SKM-1 (cell line): ENCODE measurements around the gene RPF1.
"Not testable (repeated sequence)": the region's sequence is repeated elsewhere in the genome, so short reads cannot be mapped to it uniquely, and the experiment has no call there.

Experiments
- DNase-seq: peaks from one replicate; lab custom pipeline; 2025; ENCODE audit not compliant: unreplicated experiment; lab: John Stamatoyannopoulos, UW

RPF1 gene

DNA sequence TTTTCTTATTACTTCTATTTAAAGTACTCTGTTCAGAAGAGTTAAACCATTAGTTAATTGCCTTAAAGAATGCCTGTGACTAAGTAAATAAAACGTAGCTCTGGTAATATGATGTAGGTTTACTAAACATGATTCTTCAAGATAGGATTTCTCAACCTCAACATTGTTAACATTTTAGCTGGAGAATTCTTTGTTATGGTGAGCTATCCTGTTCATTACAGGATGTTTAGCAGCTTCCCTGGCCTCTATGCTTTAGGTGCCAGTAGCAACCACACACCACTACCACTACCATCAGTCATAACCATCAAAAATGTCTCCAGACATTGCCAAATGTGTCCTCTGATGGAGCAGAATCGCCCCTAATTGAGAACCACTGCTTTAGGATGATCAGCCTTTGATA is 10.7 kb downstream of the RPF1 start:
- no peak for DNase-seq

GRCh38 chr1:84492726-84493125 is 13.7 kb downstream of the RPF1 start:
- DNase-seq: no peak

GRCh38 chr1:84493747-84494146 is 14.7 kb downstream of the RPF1 start:
- DNase-seq: no peak

DNA sequence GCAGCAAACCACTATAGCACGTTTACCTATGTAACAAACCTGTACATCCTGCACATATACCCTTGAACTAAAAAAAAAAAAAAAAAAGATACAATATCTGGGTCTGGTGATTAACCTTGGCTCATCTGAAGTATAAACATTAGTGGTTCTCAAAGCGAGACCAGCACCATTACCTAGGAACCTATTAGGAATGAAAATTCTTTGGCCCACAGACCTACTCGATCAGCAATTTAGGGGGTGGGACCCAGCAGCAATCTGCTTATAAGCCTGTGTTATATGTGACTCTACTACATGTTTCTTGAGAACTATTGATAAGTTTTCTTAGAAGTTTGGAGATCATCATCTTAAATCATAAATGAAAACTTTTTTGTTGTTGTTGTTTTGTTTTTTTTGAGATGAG is 17.4 kb downstream of the RPF1 start:
- no peak for DNase-seq

GRCh38 chr1:84497631-84498275 is 18.7 kb downstream of the RPF1 start:
- DNase-seq: no peak

- no peak for DNase-seq
Measured at GRCh38 chr1:84502927-84503326, 23.9 kb downstream of the RPF1 start.

DNA sequence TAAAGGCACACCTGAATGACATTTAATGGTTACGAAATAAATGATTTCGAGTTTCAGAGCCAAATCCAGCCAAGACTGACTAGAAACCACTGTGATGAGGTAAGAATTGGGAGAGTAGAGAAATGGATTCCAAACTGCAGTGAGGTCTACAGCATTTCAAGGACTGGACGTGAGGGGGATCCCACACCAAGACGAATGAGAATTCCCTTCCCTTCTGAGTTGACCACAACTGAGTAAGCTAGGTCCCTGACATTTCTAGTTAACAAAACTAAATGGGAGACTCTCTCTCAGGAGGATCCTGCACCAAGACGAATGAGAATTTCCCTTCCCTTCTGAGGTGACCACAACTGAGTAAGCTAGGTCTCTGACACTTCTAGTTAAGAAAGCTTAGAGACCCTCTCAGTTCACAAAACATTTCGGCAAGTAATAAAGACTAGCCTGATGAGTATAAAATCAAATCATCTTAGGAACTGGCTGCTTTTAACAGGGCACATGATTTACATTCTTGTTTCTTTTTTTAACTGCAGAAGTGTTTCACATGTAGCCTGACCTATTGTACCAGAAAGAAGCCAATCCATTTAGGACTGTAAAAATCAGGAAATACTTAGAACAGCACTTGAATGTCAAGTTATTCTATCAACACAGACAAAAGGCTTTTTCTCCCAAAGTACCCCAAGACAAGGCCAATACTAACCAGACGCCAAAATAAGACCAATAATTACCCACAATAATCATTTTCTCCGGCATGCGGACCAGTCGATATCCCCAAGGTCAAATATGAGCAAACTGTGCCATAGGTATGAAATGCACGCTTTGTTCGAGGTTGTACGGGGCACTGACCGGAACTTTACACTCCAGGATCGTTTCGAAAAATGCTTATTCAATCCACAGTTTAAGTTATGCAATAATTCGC is 25.8 kb downstream of the RPF1 start:
- no peak for DNase-seq

- peak; percentile 58 for DNase-seq
Measured at GRCh38 chr1:84505493-84506001, 26.5 kb downstream of the RPF1 start.

DNA sequence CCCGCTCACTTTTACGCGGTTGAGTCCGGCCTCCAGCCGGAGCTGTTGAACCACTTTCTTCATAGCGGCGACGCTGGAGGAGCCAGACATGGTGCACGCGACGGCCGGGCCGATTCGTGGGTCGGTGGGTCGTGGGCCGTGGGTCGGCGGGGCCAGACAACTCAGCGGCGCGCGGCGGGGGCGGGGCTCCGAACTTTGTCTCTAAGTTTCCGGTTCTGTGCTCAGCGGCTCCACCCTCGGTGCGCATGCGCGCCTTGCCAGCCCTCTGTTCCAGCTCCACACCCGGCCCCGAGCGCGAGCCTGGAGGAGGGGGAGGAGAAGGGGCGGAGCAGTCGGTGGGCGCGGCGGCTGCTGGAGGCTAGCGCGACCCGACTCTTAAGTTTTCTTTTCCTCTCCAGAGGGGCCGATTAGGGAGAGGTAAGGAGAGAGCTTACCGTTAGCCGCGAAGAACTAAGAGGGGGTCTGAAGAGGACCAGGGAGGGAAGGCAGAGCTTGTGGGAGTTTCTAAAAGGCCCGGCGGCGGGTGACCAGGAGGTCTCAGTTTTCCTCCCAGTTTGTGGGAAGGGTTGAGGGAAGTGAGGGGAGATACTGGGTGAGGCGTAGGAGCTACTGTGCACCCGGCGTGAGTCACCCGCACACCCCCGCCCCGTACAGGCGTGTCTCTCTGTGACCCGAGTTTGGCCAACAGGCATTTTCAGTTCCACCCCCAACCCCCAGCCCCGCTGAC is 27.1 kb downstream of the RPF1 start, which contains the start of the genes GNG5 and SPATA1:
Gene GNG5 (minus strand): TSS at position 580 of the 727 bp plus-strand sequence. CDS start 490 bp downstream, at position 90.
Gene SPATA1 (plus strand): TSS at position 385 of the 727 bp plus-strand sequence. CDS start 9,974 bp downstream, outside the sequence.
- peak; percentile 87 for DNase-seq

DNA sequence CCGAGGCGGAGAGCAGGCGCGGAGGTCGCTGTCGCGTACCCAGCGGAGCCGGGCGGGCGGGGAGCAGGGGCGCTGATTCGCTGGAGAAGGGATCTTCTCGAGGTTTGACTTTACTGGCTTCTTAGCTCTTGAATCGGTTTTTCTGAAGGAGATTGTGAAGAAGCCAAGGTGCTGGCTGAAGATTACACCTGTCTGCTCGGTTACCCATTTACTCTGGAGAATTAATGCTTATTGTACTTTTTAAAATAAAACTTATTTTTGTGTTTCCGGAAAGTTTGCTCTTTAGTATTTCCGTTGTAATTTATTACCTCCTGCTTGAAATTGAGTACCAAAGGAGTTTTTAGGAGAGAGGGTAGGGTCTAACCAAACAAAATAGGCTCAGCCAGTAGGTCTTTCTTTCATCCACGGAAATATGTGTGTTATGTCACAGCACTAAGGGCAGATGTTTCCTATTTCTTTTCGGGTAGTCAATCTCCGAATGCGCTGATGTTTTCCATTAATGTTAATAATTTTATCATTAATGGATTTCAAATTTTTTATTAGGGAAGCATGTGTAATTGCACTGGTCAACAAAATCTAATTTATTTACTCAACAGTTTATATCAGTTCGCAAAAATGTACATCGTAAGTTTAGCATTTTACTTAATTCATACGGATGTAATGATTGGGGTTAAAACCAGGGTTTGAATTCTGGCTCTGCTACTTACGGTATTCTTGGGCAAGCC is 27.8 kb downstream of the RPF1 start:
- no peak for DNase-seq

GRCh38 chr1:84507887-84508286 is 28.8 kb downstream of the RPF1 start:
- not testable (repeated sequence) for DNase-seq

DNA sequence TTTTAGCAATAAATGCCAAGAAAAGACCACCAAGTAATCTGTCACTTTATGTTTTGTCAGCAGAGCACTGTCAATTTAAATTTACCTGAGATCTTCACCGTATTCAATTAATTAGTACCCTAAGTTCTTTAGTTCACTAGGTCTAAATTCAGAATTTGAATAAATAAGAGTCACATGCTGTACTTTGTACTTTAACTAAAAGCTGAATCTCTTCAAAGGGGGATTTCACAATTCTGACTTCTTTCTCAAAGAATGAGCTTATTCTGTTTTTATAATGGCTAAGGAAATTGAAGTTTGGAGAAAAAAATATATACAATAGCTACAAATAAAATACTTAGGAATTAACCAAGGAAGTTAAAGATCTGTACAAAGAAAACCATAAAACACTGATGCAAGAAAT is 29.4 kb downstream of the RPF1 start:
- DNase-seq: no peak

DNA sequence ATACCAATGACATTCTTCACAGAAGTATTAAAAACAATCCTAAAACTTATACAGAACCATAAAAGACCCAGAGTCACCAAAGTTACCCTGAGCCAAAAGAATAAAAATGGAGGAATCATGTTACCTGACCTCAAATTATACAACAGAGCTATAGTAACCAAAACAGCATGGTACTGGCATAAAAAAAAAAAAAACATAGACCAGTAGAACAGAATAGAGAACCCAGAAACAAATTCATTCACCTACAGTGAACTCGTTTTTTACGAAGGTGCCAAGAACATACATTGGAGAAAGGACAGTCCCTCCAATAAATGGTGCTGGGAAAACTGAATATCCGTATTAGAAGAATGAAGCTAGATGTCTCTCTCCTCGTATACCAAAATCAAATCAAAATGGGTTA is 30.0 kb downstream of the RPF1 start:
- no peak for DNase-seq

GRCh38 chr1:84510165-84510564 is 31.1 kb downstream of the RPF1 start:
- no peak for DNase-seq

- no peak for DNase-seq
Measured at GRCh38 chr1:84510668-84511067, 31.6 kb downstream of the RPF1 start.

GRCh38 chr1:84524590-84524989 is 45.5 kb downstream of the RPF1 start:
- DNase-seq: no peak

DNA sequence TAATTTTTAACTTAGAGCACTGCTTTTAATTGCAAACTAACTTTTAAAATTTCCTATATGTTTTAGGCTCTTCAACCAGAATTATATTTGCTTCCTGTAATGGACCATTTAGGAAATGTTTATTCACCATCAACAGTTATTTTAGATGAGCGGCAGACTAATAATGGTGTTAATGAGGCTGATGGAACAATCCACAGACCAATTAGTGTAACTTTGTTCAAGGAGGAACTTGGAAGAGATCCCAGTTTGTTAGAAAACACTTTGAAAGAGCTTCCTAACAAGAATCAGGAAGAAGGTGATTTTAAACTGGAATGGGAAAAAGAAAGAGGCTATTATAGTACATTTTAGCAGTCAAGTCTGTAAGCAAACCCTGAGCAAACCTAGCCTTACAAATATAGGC is 46.7 kb downstream of the RPF1 start:
- no peak for DNase-seq

- no peak for DNase-seq
Measured at GRCh38 chr1:84538599-84538998, 59.5 kb downstream of the RPF1 start.

DNA sequence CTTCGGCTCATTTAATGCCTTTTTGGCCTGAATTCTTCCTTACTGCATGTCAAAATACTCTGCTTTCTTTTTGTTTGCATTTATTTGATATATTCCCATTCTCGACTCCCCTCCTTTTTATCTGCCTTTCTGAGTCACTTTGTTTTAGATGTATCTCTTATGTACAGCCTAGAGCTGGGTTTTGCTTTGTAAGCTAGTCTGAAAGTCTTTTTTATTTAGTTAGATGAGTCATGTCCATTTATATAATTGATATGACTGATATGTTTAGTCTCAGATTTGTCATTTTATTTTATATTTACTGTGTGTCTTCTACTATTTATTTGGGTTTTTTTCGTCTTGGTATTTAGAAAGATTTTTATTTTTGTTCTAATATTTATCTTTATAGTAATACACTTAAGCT is 60.9 kb downstream of the RPF1 start:
- no peak for DNase-seq

DNA sequence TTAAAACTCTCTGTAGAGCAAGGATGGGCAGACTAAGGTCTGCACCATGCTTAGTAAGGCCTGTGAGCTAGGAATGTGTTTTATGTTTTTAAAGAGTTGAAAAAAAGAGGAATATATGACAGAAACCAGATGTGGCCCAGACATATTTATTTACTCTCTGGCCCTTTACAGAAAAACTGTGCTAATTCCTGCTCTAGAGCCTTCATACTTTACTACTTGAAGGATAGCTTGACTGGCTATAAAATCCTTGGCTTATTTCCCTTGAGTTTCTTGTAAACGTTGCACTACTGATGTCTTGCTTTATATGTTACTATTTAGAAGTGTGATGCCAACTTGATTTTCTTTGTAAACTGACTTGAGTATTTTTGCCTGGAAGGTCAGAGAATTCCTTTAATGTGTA is 61.7 kb downstream of the RPF1 start:
- no peak for DNase-seq

DNA sequence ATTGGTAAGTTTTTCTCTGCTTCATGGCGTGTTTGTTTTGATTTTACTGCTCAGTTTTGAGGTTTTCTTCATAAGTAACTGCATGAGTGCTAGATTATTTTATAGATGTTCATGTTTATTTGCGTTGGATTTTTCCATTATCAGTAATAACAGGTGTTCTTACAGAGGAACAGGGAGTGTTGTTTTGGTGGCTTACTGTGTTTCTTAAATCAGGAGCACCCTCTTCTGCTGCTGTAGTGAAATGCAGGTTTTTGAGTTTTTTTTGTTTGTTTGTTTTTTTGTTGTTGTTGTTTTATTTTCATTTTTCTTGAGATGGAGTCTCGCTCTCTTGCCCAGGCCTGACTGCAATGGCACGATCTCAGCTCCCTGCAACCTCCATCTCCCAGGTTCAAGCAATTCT is 62.6 kb downstream of the RPF1 start:
- no peak for DNase-seq
